MCF 10A (cell line): ENCODE data around the gene PAX4. TPM values are rescaled to one million over a fixed set of nuclear protein-coding genes. Genes with fewer than 3 reads are reported as not detected.
A peak's percentile ranks its signal among the peaks of the same experiment; 100 is the strongest.

Experiments
- BruUV-seq: library from RNA; stranded (reverse); fragments of 400-500 nt; replicated peaks from 2 replicates; lab custom pipeline; 2021; lab: Mats Ljungman, UMichigan
- CTCF ChIA-PET: fragments of 300-600 bp; sonication (Branson Sonifier 250); formaldehyde crosslinking; extraction: SDS; loops from one replicate; lab custom pipeline; 2021; ENCODE audit warnings: antibody characterized with exemption, inconsistent platforms; lab: Yijun Ruan, JAX
- POLR2A ChIA-PET: fragments of 300-600, 350-650 bp; sonication (Branson Sonifier 250); formaldehyde crosslinking; extraction: SDS; loops from one replicate; lab custom pipeline; 2020; ENCODE audit warnings: antibody characterized with exemption, inconsistent platforms; lab: Yijun Ruan, JAX
- DNase-seq: peaks from one replicate; pipeline ENCODE4 v3.0.0-alpha.2; 2018; ENCODE audit not compliant: unreplicated experiment
- H3K27ac Mint-ChIP-seq: one replicate; pipeline ENCODE4 v1.8.0; 2022; ENCODE audit warnings: mild to moderate bottlenecking, low read depth, mixed read lengths; ENCODE audit not compliant: unreplicated experiment
- H3K27me3 Mint-ChIP-seq: one replicate; pipeline ENCODE4 v1.8.0; 2022; ENCODE audit warnings: mixed read lengths; ENCODE audit not compliant: insufficient read depth, unreplicated experiment
- H3K36me3 Mint-ChIP-seq: one replicate; pipeline ENCODE4 v1.8.0; 2022; ENCODE audit warnings: mild to moderate bottlenecking, moderate library complexity, mixed read lengths; ENCODE audit not compliant: insufficient read depth, unreplicated experiment
- H3K4me1 Mint-ChIP-seq: one replicate; pipeline ENCODE4 v1.8.0; 2022; ENCODE audit warnings: mixed read lengths; ENCODE audit not compliant: insufficient read depth, unreplicated experiment
- H3K4me3 Mint-ChIP-seq: one replicate; pipeline ENCODE4 v1.8.0; 2022; ENCODE audit warnings: mild to moderate bottlenecking, moderate library complexity, mixed read lengths; ENCODE audit not compliant: unreplicated experiment
- H3K9me3 Mint-ChIP-seq: one replicate; pipeline ENCODE4 v1.8.0; 2022; ENCODE audit warnings: mixed read lengths; ENCODE audit not compliant: unreplicated experiment
- intact Hi-C: fragments of 100-400 bp; cut with micrococcal nuclease; formaldehyde crosslinking; loops from 2 replicates; pipeline ENCODE4 v1.14.1; 2022
- total RNA-seq: library from RNA; stranded (reverse); gene quantifications from 2 replicates; pipeline ENCODE4 v1.2.3, GENCODE V29; 2022
- TF ChIP-seq, protein P1 (sequence below): fragments of 200-600 bp; IDR thresholded peaks from one replicate; pipeline ENCODE4 v1.8.0; 2022; ENCODE audit warnings: antibody characterized with exemption, mild to moderate bottlenecking; ENCODE audit not compliant: unreplicated experiment

The PAX4 gene
- total RNA-seq, 1 experiment from 2014 or later = not detected

GRCh38 chr7:127658970-127659630 lies 41.2 kb upstream of the PAX4 start:
- DNase-seq = no peak
- peaks cover 63% of the 10 kb centered on the region for H3K36me3 Mint-ChIP-seq
- no peaks in the 10 kb centered on the region for H3K9me3 Mint-ChIP-seq
- BruUV-seq = no TSS peak
- CTCF ChIA-PET = no interaction called here
- intact Hi-C loops = no loop called here
- POLR2A ChIA-PET = interaction anchor here (0.6 kb wide), 1 partner anchor 8 kb away, joined by 3 read pairs; no protein-coding TSS in a partner anchor
- peaks cover 52% of the 10 kb centered on the region for H3K4me1 Mint-ChIP-seq
- H3K27me3 Mint-ChIP-seq = no peaks in the 10 kb centered on the region
- TF ChIP-seq, protein P1, sequence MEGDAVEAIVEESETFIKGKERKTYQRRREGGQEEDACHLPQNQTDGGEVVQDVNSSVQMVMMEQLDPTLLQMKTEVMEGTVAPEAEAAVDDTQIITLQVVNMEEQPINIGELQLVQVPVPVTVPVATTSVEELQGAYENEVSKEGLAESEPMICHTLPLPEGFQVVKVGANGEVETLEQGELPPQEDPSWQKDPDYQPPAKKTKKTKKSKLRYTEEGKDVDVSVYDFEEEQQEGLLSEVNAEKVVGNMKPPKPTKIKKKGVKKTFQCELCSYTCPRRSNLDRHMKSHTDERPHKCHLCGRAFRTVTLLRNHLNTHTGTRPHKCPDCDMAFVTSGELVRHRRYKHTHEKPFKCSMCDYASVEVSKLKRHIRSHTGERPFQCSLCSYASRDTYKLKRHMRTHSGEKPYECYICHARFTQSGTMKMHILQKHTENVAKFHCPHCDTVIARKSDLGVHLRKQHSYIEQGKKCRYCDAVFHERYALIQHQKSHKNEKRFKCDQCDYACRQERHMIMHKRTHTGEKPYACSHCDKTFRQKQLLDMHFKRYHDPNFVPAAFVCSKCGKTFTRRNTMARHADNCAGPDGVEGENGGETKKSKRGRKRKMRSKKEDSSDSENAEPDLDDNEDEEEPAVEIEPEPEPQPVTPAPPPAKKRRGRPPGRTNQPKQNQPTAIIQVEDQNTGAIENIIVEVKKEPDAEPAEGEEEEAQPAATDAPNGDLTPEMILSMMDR = no peak
- no peak overlapping the region for H3K27ac Mint-ChIP-seq
- no peak overlapping the region for H3K4me3 Mint-ChIP-seq

GRCh38 chr7:127657500-127657899 lies 39.6 kb upstream of the PAX4 start:
- DNase-seq = no peak
- no peaks in the 10 kb centered on the region for H3K27me3 Mint-ChIP-seq
- intact Hi-C loops = no loop called here
- H3K36me3 Mint-ChIP-seq = peaks cover 47% of the 10 kb centered on the region
- H3K4me1 Mint-ChIP-seq = peaks cover 53% of the 10 kb centered on the region
- TF ChIP-seq, protein P1 = no peak
- H3K4me3 Mint-ChIP-seq = no peak overlapping the region
- POLR2A ChIA-PET = no interaction called here
- no TSS peak for BruUV-seq
- H3K27ac Mint-ChIP-seq = peak overlapping the region; percentile 37
- no peaks in the 10 kb centered on the region for H3K9me3 Mint-ChIP-seq
- CTCF ChIA-PET = interaction anchor here (1.3 to 1.9 kb wide), 2 partner anchors 20 to 51 kb away, joined by 3 to 5 read pairs; no protein-coding TSS in a partner anchor

GRCh38 chr7:127655720-127656119 lies 37.8 kb upstream of the PAX4 start:
- POLR2A ChIA-PET = interaction anchor here (0.7 to 2.1 kb wide), 4 partner anchors 11 to 853 kb away, joined by 3 to 9 read pairs (median 6); partner anchors contain the start of gene GCC1

More at GRCh38 chr7:127655720-127656119, 37.8 kb upstream of the PAX4 start:
- CTCF ChIA-PET = interaction anchor here (0.6 to 1.9 kb wide), 3 partner anchors 30 to 67 kb away, joined by 3 to 5 read pairs (median 4); partner anchors contain the start of gene ARF5
- no TSS peak for BruUV-seq
- TF ChIP-seq, protein P1 = no peak
- Mint-ChIP-seq H3K4me1 (peaks cover 48% of the 10 kb centered on the region), H3K36me3 (peaks cover 31% of the 10 kb centered on the region), H3K4me3 (no peak overlapping the region), H3K27me3 (no peaks in the 10 kb centered on the region), H3K9me3 (no peaks in the 10 kb centered on the region), H3K27ac (no peak overlapping the region)
- intact Hi-C loops = no loop called here
- DNase-seq = no peak
